ENCODE data around the gene PTK7.

DNA sequence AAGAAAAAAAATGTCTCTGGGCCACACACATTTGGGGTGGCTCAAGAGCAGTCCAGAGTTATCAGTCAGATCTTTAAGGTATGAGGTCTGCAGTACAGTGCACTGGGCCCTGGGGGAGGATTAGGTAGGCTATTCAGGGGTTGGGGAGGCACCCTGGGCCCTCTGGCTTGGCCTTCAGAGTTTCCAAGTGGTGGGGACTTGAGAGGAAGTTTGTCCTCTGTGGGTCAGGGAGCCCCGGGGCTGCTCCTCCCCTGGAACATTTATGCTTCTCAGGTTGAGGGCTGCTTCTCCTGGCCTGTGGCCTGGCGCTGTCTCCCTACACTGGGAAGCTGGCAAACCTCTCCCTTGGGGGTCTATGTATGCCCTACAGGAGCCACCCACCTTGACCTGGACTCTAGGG, 46.0 kb downstream of the PTK7 start:
- TF ChIP-seq MYC (IDR thresholded peaks at IDR 0.05; ENCODE audit: low read depth, low read length) (no peak), POLR2A (IDR thresholded peaks at IDR 0.05; ENCODE audit: low read depth, low read length) (no peak), POLR2AphosphoS5 (IDR thresholded peaks at IDR 0.05; ENCODE audit: insufficient read depth, low read depth, low read length) (no peak), EZH2 (IDR thresholded peaks at IDR 0.05; ENCODE audit: borderline replicate concordance, low read depth, low read length, severe bottlenecking) (no peak), JUN (IDR thresholded peaks at IDR 0.05; ENCODE audit: borderline replicate concordance, insufficient read depth, insufficient read length, low read depth) (no peak), GATA2 (IDR thresholded peaks at IDR 0.05; ENCODE audit: insufficient read depth, insufficient read length, low read depth, low read length) (no peak)
- TF ChIP-seq, protein P1, sequence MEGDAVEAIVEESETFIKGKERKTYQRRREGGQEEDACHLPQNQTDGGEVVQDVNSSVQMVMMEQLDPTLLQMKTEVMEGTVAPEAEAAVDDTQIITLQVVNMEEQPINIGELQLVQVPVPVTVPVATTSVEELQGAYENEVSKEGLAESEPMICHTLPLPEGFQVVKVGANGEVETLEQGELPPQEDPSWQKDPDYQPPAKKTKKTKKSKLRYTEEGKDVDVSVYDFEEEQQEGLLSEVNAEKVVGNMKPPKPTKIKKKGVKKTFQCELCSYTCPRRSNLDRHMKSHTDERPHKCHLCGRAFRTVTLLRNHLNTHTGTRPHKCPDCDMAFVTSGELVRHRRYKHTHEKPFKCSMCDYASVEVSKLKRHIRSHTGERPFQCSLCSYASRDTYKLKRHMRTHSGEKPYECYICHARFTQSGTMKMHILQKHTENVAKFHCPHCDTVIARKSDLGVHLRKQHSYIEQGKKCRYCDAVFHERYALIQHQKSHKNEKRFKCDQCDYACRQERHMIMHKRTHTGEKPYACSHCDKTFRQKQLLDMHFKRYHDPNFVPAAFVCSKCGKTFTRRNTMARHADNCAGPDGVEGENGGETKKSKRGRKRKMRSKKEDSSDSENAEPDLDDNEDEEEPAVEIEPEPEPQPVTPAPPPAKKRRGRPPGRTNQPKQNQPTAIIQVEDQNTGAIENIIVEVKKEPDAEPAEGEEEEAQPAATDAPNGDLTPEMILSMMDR (IDR thresholded peaks at IDR 0.05; ENCODE audit: extremely low read depth in 1 of 2, insufficient read depth in 1 of 2, low read depth in 1 of 2, low read length in 2 of 2) = no peak
- TF ChIP-seq, protein P2, sequence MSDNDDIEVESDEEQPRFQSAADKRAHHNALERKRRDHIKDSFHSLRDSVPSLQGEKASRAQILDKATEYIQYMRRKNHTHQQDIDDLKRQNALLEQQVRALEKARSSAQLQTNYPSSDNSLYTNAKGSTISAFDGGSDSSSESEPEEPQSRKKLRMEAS (IDR thresholded peaks at IDR 0.05; ENCODE audit: insufficient read depth, insufficient read length) = no peak
